HG03439 (cell line): Measurements from ENCODE around the gene HELQ.
A peak's percentile ranks its signal among the peaks of the same experiment; 100 is the strongest.
"Not testable (repeated sequence)": the region's sequence is repeated elsewhere in the genome, so short reads cannot be mapped to it uniquely, and the experiment has no call there.

ENCODE experiments used
- ATAC-seq: cut with Tn5 transposase; IDR thresholded peaks from one replicate; pipeline ENCODE4 v1.9.1; 2021; ENCODE audit warnings: mild to moderate bottlenecking, moderate library complexity; ENCODE audit not compliant: unreplicated experiment

Gene HELQ

GRCh38 chr4:83455281-83456183 is at the start of gene HELQ, which contains the start of gene MRPS18C:
HELQ (minus strand) TSS chr4:83455823; CDS start chr4:83455693, 130 bp downstream.
MRPS18C (plus strand) TSS chr4:83456058; CDS start chr4:83456078, 20 bp downstream.
- ATAC-seq = peak; percentile 97

- ATAC-seq = no peak
These were observed 49.4 kb upstream of the HELQ start for GRCh38 chr4:83504996-83505395.

GRCh38 chr4:83504503-83504902 is 48.9 kb upstream of the HELQ start:
- ATAC-seq = no peak

- no peak for ATAC-seq
These were observed 48.4 kb upstream of the HELQ start for GRCh38 chr4:83503974-83504373.

GRCh38 chr4:83501671-83502070 is 46.0 kb upstream of the HELQ start:
- not testable (repeated sequence) for ATAC-seq

GRCh38 chr4:83498187-83498586 is 42.6 kb upstream of the HELQ start:
- ATAC-seq = no peak

GRCh38 chr4:83496085-83496917 is 40.7 kb upstream of the HELQ start:
- not testable (repeated sequence) for ATAC-seq

GRCh38 chr4:83490876-83491450 is 35.3 kb upstream of the HELQ start:
- ATAC-seq = peak; percentile 79

- ATAC-seq = no peak
These were observed 34.2 kb upstream of the HELQ start for GRCh38 chr4:83489711-83490326.

- ATAC-seq = no peak
These were observed 31.0 kb upstream of the HELQ start for GRCh38 chr4:83486457-83487129.

- peak; percentile 98 for ATAC-seq
These were observed 29.2 kb upstream of the HELQ start, which contains the start of gene ABRAXAS1 for GRCh38 chr4:83484500-83485461. ABRAXAS1 (minus strand) TSS chr4:83485100; CDS start chr4:83485072, 28 bp downstream.

GRCh38 chr4:83473966-83474365 is 18.3 kb upstream of the HELQ start:
- ATAC-seq = no peak

- no peak for ATAC-seq
These were observed 17.8 kb upstream of the HELQ start for GRCh38 chr4:83473423-83473822.

- ATAC-seq = no peak
These were observed 520 bp upstream of the HELQ start for GRCh38 chr4:83456184-83456501.

- ATAC-seq = no peak
These were observed 937 bp downstream of the HELQ start for GRCh38 chr4:83454686-83455085.

- ATAC-seq = no peak
These were observed 6.6 kb downstream of the HELQ start for GRCh38 chr4:83449009-83449408.

GRCh38 chr4:83440899-83441298 is 14.7 kb downstream of the HELQ start:
- no peak for ATAC-seq

- ATAC-seq = no peak
These were observed 15.3 kb downstream of the HELQ start for GRCh38 chr4:83440148-83440814.

GRCh38 chr4:83438719-83439118 is 16.9 kb downstream of the HELQ start:
- no peak for ATAC-seq
